CD4-positive, alpha-beta T cell treated with Interferon alpha-2 for 1 hour (primary cell): Measurements from ENCODE around the gene POLE4.

ENCODE experiments used
- DNase-seq, 2 donors: peaks; one replicate each; pipeline ENCODE4 v3.0.0-alpha.2; 2020 to 2022

Gene POLE4

GRCh38 chr2:74941284-74941683 is 17.2 kb upstream of the POLE4 start:
- no peak for DNase-seq

- no peak for DNase-seq
Observed at GRCh38 chr2:74942263-74942662, 16.2 kb upstream of the POLE4 start.

- no peak for DNase-seq
Observed at GRCh38 chr2:74944987-74945787, 13.3 kb upstream of the POLE4 start.

GRCh38 chr2:74945788-74946331 is 12.6 kb upstream of the POLE4 start:
- no peak for DNase-seq

GRCh38 chr2:74947703-74948102 is 10.7 kb upstream of the POLE4 start:
- DNase-seq = no peak

- no peak for DNase-seq
Observed at GRCh38 chr2:74948779-74949178, 9.7 kb upstream of the POLE4 start.

- no peak for DNase-seq
Observed at GRCh38 chr2:74951211-74951754, 7.2 kb upstream of the POLE4 start.

GRCh38 chr2:74952575-74952974 is 5.9 kb upstream of the POLE4 start:
- DNase-seq = no peak

- DNase-seq = no peak
Observed at GRCh38 chr2:74953796-74954499, 4.5 kb upstream of the POLE4 start.

GRCh38 chr2:74954500-74954874 is 4.0 kb upstream of the POLE4 start:
- DNase-seq = no peak

- DNase-seq = peak in 1 of 2 donors; percentile 2
Observed at GRCh38 chr2:74957886-74958273, 563 bp upstream of the POLE4 start.

- DNase-seq = peak in 1 of 2 donors; percentile 42
Observed at GRCh38 chr2:74959106-74959751, 786 bp downstream of the POLE4 start.

- no peak for DNase-seq
Observed at GRCh38 chr2:74966887-74967286, 8.4 kb downstream of the POLE4 start.

- no peak for DNase-seq
Observed at GRCh38 chr2:74975016-74975415, 16.6 kb downstream of the POLE4 start.

- no peak for DNase-seq
Observed at GRCh38 chr2:74979844-74980243, 21.4 kb downstream of the POLE4 start.

- DNase-seq = no peak
Observed at GRCh38 chr2:74982577-74982976, 24.1 kb downstream of the POLE4 start.

- DNase-seq = no peak
Observed at GRCh38 chr2:74983631-74984392, 25.4 kb downstream of the POLE4 start.

- no peak for DNase-seq
Observed at GRCh38 chr2:74984947-74985637, 26.6 kb downstream of the POLE4 start.

- no peak for DNase-seq
Observed at GRCh38 chr2:74985978-74986609, 27.7 kb downstream of the POLE4 start.

GRCh38 chr2:74991977-74992376 is 33.5 kb downstream of the POLE4 start:
- DNase-seq = no peak

- no peak for DNase-seq
Observed at GRCh38 chr2:74999468-74999867, 41.0 kb downstream of the POLE4 start.
